OCI-LY7 (cell line): Measurements from ENCODE around the gene FAAP20. TPM values are rescaled to one million over a fixed set of nuclear protein-coding genes. Genes with fewer than 3 reads are reported as not detected.

Experiments used
- BruUV-seq: library from RNA; stranded (reverse); fragments of 400-500 nt; replicated peaks from 2 replicates; lab custom pipeline; 2021; lab: Mats Ljungman, UMichigan
- CTCF ChIA-PET: fragments of 300-600 bp; sonication (Branson Sonifier 250); formaldehyde crosslinking; loops from one replicate; lab custom pipeline; 2022; ENCODE audit warnings: antibody characterized with exemption; ENCODE audit not compliant: unreplicated experiment; lab: Charles Lee
- POLR2A ChIA-PET: fragments of 300-600 bp; sonication (Branson Sonifier 250); formaldehyde crosslinking; loops from one replicate; lab custom pipeline; 2022; ENCODE audit warnings: antibody characterized with exemption; lab: Charles Lee
- DNase-seq: peaks from one replicate; pipeline ENCODE4 v3.0.0-alpha.2; 2015; ENCODE audit warnings: low spot score
- H2AFZ ChIP-seq: fragments of 200-600 bp; sonication (generic), shearing (Covaris generic); 2 replicates; pipeline ENCODE4 v1.6.1; 2014; ENCODE audit warnings: mild to moderate bottlenecking, antibody characterized with exemption, low read length, moderate library complexity
- H3K27ac ChIP-seq: fragments of 200-600 bp; sonication (generic); 2 replicates; pipeline ENCODE4 v1.5.1; 2014; ENCODE audit warnings: mixed run types, low read depth, mild to moderate bottlenecking, moderate library complexity, low read length, inconsistent platforms; ENCODE audit not compliant: poor library complexity, severe bottlenecking
- H3K36me3 ChIP-seq: fragments of 200-600 bp; sonication (generic); 2 replicates; pipeline ENCODE4 v1.6.1; 2014; ENCODE audit warnings: mild to moderate bottlenecking, antibody characterized with exemption, low read length, moderate library complexity, mixed read lengths; ENCODE audit not compliant: insufficient read depth
- H3K4me1 ChIP-seq: fragments of 200-600 bp; sonication (generic); 2 replicates; pipeline ENCODE4 v1.5.1; 2014; ENCODE audit warnings: mild to moderate bottlenecking, low read length; ENCODE audit not compliant: insufficient read depth, poor library complexity, severe bottlenecking
- H3K4me2 ChIP-seq: fragments of 200-600 bp; sonication (generic); 2 replicates; pipeline ENCODE4 v1.6.1; 2014; ENCODE audit warnings: mild to moderate bottlenecking, low read length
- H3K4me3 ChIP-seq: fragments of 200-600 bp; sonication (generic); 2 replicates; pipeline ENCODE4 v1.5.1; 2014; ENCODE audit warnings: mild to moderate bottlenecking, low read depth, low read length; ENCODE audit not compliant: poor library complexity, severe bottlenecking
- H3K79me2 ChIP-seq: fragments of 200-600 bp; sonication (generic); 2 replicates; pipeline ENCODE4 v1.6.1; 2016; ENCODE audit warnings: low read depth, mild to moderate bottlenecking, low read length, moderate library complexity, mixed read lengths; ENCODE audit not compliant: insufficient read depth
- H3K9me2 ChIP-seq: fragments of 200-600 bp; sonication (generic); 2 replicates; pipeline ENCODE4 v1.6.1; 2016; ENCODE audit warnings: mild to moderate bottlenecking, low read length, mixed read lengths; ENCODE audit not compliant: insufficient read depth
- H3K9me3 ChIP-seq: fragments of 200-600 bp; sonication (generic); 2 replicates; pipeline ENCODE4 v1.6.1; 2014; ENCODE audit warnings: mild to moderate bottlenecking, mixed run types, low read length, mixed read lengths
- H4K20me1 ChIP-seq: fragments of 200-600 bp; sonication (generic); 2 replicates; pipeline ENCODE4 v1.6.1; 2014; ENCODE audit warnings: mild to moderate bottlenecking, antibody characterized with exemption, low read length, moderate library complexity, mixed read lengths; ENCODE audit not compliant: insufficient read depth
- EZH2phosphoT487 ChIP-seq: fragments of 200-600 bp; sonication (generic); IDR thresholded peaks from 2 replicates; pipeline ENCODE4 v1.6.1; 2018; ENCODE audit warnings: low read depth, borderline replicate concordance, mild to moderate bottlenecking, mixed run types, antibody characterized with exemption, low read length, moderate library complexity, mixed read lengths
- intact Hi-C: fragments of 100-400 bp; cut with micrococcal nuclease; formaldehyde crosslinking; loops from one replicate; pipeline ENCODE4 v1.10.0; 2022; ENCODE audit not compliant: unreplicated experiment
- total RNA-seq, 2 experiments: library from RNA; depleted of rRNA in 1 of 2; stranded (reverse); fragments of >200 nt in 1 of 2; shearing (Covaris generic) in 1 of 2; gene quantifications; 2 replicates each; pipeline ENCODE4 v1.2.3, GENCODE V29; 2014 to 2022
- TF ChIP-seq, protein P1 (sequence below): fragments of 200-600 bp; sonication (generic); conservative IDR thresholded peaks from 2 replicates; pipeline ENCODE4 v1.5.1; 2014; ENCODE audit warnings: mild to moderate bottlenecking, antibody characterized with exemption, low read length, moderate library complexity, mixed read lengths

The FAAP20 gene
- total RNA-seq, 2 experiments from 2014 or later: 47.4 to 55.7 TPM

GRCh38 chr1:2182376-2182775 is 12.2 kb downstream of the FAAP20 start:
- Histone ChIP-seq H3K4me2 (no peak overlapping the region), H3K79me2 (no peaks in the 10 kb centered on the region), H3K9me2 (no peaks in the 10 kb centered on the region), H2AFZ (no peak overlapping the region), H3K9me3 (no peaks in the 10 kb centered on the region), H3K36me3 (no peaks in the 10 kb centered on the region), H4K20me1 (no peaks in the 10 kb centered on the region), H3K4me1 (no peaks in the 10 kb centered on the region), H3K27ac (no peak overlapping the region), H3K4me3 (no peak overlapping the region)
- POLR2A ChIA-PET: no interaction called here
- intact Hi-C loops: no loop called here
- no peak for DNase-seq
- BruUV-seq: no TSS peak
- CTCF ChIA-PET: no interaction called here
- no peak for TF ChIP-seq EZH2phosphoT487
- TF ChIP-seq, protein P1, sequence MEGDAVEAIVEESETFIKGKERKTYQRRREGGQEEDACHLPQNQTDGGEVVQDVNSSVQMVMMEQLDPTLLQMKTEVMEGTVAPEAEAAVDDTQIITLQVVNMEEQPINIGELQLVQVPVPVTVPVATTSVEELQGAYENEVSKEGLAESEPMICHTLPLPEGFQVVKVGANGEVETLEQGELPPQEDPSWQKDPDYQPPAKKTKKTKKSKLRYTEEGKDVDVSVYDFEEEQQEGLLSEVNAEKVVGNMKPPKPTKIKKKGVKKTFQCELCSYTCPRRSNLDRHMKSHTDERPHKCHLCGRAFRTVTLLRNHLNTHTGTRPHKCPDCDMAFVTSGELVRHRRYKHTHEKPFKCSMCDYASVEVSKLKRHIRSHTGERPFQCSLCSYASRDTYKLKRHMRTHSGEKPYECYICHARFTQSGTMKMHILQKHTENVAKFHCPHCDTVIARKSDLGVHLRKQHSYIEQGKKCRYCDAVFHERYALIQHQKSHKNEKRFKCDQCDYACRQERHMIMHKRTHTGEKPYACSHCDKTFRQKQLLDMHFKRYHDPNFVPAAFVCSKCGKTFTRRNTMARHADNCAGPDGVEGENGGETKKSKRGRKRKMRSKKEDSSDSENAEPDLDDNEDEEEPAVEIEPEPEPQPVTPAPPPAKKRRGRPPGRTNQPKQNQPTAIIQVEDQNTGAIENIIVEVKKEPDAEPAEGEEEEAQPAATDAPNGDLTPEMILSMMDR: no peak

- H3K36me3 ChIP-seq: no peaks in the 10 kb centered on the region
- TF ChIP-seq, protein P1: no peak
- no peak for TF ChIP-seq EZH2phosphoT487
- no peaks in the 10 kb centered on the region for H3K79me2 ChIP-seq
- H3K9me2 ChIP-seq: no peaks in the 10 kb centered on the region
- intact Hi-C loops: no loop called here
- H3K4me3 ChIP-seq: no peak overlapping the region
- CTCF ChIA-PET: no interaction called here
- H4K20me1 ChIP-seq: no peaks in the 10 kb centered on the region
- no peak overlapping the region for H3K4me2 ChIP-seq
- no peak overlapping the region for H3K27ac ChIP-seq
- DNase-seq: no peak
- BruUV-seq: no TSS peak
- no peaks in the 10 kb centered on the region for H3K4me1 ChIP-seq
- H2AFZ ChIP-seq: no peak overlapping the region
- POLR2A ChIA-PET: no interaction called here
- no peaks in the 10 kb centered on the region for H3K9me3 ChIP-seq
These were observed 12.8 kb downstream of the FAAP20 start for GRCh38 chr1:2181752-2182151.

DNA sequence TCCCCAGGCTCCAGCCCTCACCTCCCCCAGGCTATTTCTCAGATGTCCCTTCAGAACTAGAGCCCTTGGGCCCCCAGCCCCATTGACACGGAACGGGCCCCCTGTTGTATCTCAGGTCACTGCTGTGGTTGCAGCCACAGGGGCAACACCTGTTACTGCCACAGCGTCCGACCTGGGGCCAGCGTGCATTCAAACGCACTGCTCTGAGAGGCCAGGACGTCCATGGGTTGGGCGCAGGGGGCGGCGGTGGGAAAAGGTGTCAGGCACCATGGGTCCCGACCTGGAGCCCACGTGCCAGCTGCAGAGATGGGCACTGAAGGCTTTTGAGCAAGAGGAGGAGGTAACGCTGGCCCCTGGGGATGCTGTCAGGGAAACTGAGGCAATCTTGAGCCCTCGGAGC is 13.3 kb downstream of the FAAP20 start:
- Histone ChIP-seq H3K27ac (no peak overlapping the region), H3K4me2 (no peak overlapping the region), H2AFZ (no peak overlapping the region), H3K4me1 (no peaks in the 10 kb centered on the region), H3K9me3 (no peaks in the 10 kb centered on the region), H3K4me3 (no peak overlapping the region), H3K36me3 (no peaks in the 10 kb centered on the region), H3K9me2 (no peaks in the 10 kb centered on the region), H4K20me1 (no peaks in the 10 kb centered on the region), H3K79me2 (no peaks in the 10 kb centered on the region)
- no peak for TF ChIP-seq EZH2phosphoT487
- TF ChIP-seq, protein P1: no peak
- ChIA-PET POLR2A (no interaction called here), CTCF (no interaction called here)
- intact Hi-C loops: no loop called here
- no TSS peak for BruUV-seq
- DNase-seq: no peak
